Body of pancreas (tissue), 4 donors: ENCODE results near the gene SEMA3D.

Source experiments
- CTCF ChIP-seq, 7 experiments: fragments of 450-650 bp in 4 of 7; fragments of 200-600 bp in 3 of 7; sonication (generic) in 3 of 7; IDR thresholded peaks; one replicate each; pipeline ENCODE4 v1.5.1; 2016 to 2019; ENCODE audit warnings: antibody characterized with exemption in 7 of 7
- POLR2A ChIP-seq, 3 donors: fragments of 450-650 bp; IDR thresholded peaks; one replicate each; pipeline ENCODE4 v1.6.1; 2016; ENCODE audit warnings: antibody characterized with exemption in 3 of 3, mild to moderate bottlenecking in 2 of 3

- TF ChIP-seq POLR2A (IDR thresholded peaks at IDR 0.05) (no peak), CTCF (IDR thresholded peaks at IDR 0.05) (no peak)
Observed at GRCh38 chr7:85115006-85115405, 71.8 kb downstream of the SEMA3D start.
